Glutamatergic neuron (in vitro differentiated cells): Measurements from ENCODE around the gene CPA4. TPM values are rescaled to one million over a fixed set of nuclear protein-coding genes. Genes with fewer than 3 reads are reported as not detected.

ENCODE experiments used
- DNase-seq: peaks from one replicate; pipeline ENCODE4 v3.0.0; 2022
- H3K27ac Mint-ChIP-seq: one replicate; pipeline ENCODE4 v1.8.0; 2020; ENCODE audit warnings: mild to moderate bottlenecking, mixed read lengths, inconsistent platforms; ENCODE audit not compliant: unreplicated experiment
- H3K27me3 Mint-ChIP-seq: one replicate; pipeline ENCODE4 v1.8.0; 2020; ENCODE audit warnings: mild to moderate bottlenecking, moderate library complexity, mixed read lengths, inconsistent platforms; ENCODE audit not compliant: unreplicated experiment
- H3K36me3 Mint-ChIP-seq: one replicate; pipeline ENCODE4 v1.8.0; 2020; ENCODE audit warnings: mild to moderate bottlenecking, mixed read lengths, inconsistent platforms; ENCODE audit not compliant: unreplicated experiment
- H3K4me1 Mint-ChIP-seq: one replicate; pipeline ENCODE4 v1.8.0; 2020; ENCODE audit warnings: mild to moderate bottlenecking, low read depth, mixed read lengths, inconsistent platforms; ENCODE audit not compliant: unreplicated experiment
- H3K4me3 Mint-ChIP-seq: one replicate; pipeline ENCODE4 v1.8.0; 2020; ENCODE audit warnings: mild to moderate bottlenecking, mixed read lengths, inconsistent platforms; ENCODE audit not compliant: unreplicated experiment
- H3K9me3 Mint-ChIP-seq: one replicate; pipeline ENCODE4 v1.8.0; 2020; ENCODE audit warnings: mild to moderate bottlenecking, moderate library complexity, mixed read lengths, inconsistent platforms; ENCODE audit not compliant: unreplicated experiment
- total RNA-seq: library from RNA; stranded (reverse); fragmentation: NEBNext Ultra II Directional; extraction: Animal tissue kit (Norgen Biotek cat#: 25700); gene quantifications from one replicate; pipeline ENCODE4 v1.2.1, GENCODE V29; 2021; ENCODE audit not compliant: unreplicated experiment
- TF ChIP-seq, protein P1 (sequence below): fragments of 200-600 bp; sonication (generic); IDR thresholded peaks from one replicate; pipeline ENCODE4 v1.5.0; 2021; ENCODE audit not compliant: partially characterized antibody, unreplicated experiment

The CPA4 gene
- total RNA-seq, 1 donor from 2014 or later, result not detected

DNA sequence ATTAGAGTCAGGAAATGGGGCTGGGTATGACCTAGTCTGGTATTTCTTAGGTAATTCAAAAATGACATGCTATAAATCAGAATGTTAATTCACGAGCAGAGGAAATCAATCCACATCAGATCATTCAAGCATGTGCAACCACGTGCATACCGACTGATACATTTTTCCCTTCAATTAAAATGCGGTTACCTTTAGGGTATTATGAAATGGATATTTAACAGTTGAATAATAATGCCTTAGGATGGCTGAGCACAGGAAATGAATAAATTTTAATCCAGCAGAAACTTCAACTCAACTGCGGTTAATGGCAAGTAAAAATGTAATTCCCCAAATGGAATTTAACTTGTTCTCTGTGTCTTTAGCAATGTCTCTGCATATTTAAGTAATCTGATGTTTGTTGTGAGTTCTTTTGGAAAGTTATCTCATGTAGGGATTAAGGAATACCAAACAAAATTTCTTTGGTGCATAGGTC is 17.1 kb upstream of the CPA4 start:
- TF ChIP-seq, protein P1, sequence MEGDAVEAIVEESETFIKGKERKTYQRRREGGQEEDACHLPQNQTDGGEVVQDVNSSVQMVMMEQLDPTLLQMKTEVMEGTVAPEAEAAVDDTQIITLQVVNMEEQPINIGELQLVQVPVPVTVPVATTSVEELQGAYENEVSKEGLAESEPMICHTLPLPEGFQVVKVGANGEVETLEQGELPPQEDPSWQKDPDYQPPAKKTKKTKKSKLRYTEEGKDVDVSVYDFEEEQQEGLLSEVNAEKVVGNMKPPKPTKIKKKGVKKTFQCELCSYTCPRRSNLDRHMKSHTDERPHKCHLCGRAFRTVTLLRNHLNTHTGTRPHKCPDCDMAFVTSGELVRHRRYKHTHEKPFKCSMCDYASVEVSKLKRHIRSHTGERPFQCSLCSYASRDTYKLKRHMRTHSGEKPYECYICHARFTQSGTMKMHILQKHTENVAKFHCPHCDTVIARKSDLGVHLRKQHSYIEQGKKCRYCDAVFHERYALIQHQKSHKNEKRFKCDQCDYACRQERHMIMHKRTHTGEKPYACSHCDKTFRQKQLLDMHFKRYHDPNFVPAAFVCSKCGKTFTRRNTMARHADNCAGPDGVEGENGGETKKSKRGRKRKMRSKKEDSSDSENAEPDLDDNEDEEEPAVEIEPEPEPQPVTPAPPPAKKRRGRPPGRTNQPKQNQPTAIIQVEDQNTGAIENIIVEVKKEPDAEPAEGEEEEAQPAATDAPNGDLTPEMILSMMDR, result no peak
- H3K27me3 Mint-ChIP-seq, result peaks cover 6% of the 10 kb centered on the region
- no peak for DNase-seq
- H3K4me3 Mint-ChIP-seq, result peak overlapping the region; percentile 73
- peak overlapping the region; percentile 96 for H3K27ac Mint-ChIP-seq
- H3K36me3 Mint-ChIP-seq, result no peaks in the 10 kb centered on the region
- H3K9me3 Mint-ChIP-seq, result peaks cover 16% of the 10 kb centered on the region
- peaks cover 58% of the 10 kb centered on the region for H3K4me1 Mint-ChIP-seq

DNA sequence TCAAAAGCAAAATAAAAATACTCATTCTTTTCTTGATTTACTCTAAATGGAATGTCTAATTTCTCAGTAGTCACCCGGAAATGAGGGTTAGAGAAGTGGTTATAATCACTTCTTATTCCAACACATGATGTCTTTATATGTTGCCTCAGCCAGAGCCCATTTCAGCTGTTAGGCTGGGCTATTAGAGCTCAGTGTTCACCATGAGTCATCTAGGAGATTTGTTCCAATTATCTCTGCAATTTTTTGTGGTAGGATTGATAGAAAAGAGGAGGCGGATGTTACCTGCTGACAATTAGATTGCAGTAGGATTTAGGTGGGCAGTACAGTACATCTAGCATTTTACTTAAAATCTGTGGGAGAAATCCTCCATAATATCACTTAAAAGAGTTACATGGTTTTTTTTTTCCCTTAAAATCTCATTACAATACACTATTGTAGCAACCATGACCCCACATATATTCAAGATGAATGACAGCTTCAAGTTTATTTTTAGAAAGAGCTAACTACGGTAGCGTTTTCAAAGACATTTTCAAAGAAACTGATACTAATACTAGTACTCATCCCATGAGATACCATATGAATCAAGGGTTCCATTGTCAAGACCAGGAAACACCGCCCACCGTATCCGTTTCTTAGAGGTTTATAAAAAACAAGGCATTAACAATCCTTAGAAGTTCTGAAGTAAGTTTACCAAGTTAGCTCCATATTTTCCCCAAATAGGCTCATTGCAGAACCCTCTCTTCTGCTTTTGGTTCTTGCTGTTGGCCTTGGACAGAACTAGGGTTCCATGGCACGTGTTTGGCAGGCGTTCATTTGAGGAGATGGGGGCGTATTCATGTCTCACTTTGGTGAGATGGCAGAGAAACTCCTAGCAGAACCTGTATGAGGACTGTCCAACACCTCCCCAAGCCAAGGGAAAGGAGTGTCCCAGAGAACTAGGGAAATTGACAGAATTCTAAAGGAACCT is 15.9 kb upstream of the CPA4 start:
- TF ChIP-seq, protein P1, result no peak
- H3K27ac Mint-ChIP-seq, result peak overlapping the region; percentile 91
- H3K36me3 Mint-ChIP-seq, result no peaks in the 10 kb centered on the region
- peaks cover 16% of the 10 kb centered on the region for H3K9me3 Mint-ChIP-seq
- DNase-seq, result no peak
- peaks cover 47% of the 10 kb centered on the region for H3K4me1 Mint-ChIP-seq
- peak overlapping the region; percentile 19 for H3K4me3 Mint-ChIP-seq
- peaks cover 6% of the 10 kb centered on the region for H3K27me3 Mint-ChIP-seq

DNA sequence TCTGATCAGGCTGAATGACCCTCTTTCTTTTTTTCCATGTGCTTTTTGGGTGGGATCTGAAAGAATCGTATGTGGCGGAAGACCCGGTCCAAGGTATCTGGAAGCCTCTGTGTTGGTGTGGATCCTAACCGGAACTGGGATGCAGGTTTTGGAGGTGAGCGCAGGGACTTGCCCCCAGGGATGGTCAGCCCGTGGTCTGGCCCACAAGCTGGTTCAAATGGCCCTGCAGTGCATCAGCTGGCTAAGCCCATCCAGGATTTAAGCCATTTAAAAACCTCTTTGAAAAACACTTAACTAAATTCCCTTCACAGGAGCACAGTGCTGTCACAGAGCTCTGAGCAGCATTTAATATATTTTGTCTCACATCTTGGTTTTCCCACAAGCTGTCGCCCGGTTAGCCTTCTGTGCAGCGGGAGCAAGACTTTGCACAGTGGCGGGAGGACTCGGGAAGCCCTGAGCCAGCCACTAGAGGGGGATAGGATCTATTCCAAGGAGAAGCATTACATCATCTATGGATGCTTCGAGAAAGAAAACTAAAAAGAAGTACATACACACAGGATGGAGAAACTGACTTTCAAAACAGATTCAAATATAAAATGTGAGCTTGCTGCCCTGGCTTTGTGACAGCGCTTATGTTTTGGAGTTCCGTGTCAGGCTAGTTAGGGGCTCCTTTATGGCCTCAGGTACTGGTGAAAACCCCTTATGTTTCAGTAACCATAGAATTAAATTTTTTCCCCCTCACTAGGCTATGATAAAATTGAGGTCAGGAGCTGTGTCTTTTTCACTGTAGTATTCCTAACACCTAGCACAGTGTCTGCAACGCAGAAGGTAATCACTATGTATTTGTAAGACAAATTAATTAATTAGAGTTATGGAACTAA is 15.0 kb upstream of the CPA4 start:
- H3K4me3 Mint-ChIP-seq, result peak overlapping the region; percentile 27
- no peaks in the 10 kb centered on the region for H3K36me3 Mint-ChIP-seq
- peak overlapping the region; percentile 91 for H3K27ac Mint-ChIP-seq
- peak; percentile 86 for DNase-seq
- H3K27me3 Mint-ChIP-seq, result peaks cover 6% of the 10 kb centered on the region
- TF ChIP-seq, protein P1, result peak; percentile 61
- peaks cover 15% of the 10 kb centered on the region for H3K9me3 Mint-ChIP-seq
- H3K4me1 Mint-ChIP-seq, result peaks cover 43% of the 10 kb centered on the region

DNA sequence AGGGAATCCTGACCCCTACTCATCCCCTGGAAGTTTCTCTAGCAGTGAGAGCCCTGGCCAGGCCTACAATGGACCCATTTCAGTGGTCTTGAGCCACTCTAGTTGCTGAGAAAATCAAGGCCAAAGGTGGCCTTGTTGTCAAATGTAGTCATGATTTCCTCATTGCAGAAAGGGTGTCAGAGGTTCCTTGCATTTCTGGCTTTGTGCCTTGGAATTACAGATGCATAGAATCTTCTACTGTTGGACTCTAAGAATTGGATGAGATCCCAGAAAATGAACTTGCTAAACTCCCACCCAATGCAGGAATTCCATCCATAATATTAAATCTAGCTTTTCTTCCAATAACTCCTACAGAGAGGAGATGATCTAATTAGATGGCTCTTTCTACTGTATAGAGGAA is 14.1 kb upstream of the CPA4 start:
- peaks cover 1% of the 10 kb centered on the region for H3K36me3 Mint-ChIP-seq
- no peak overlapping the region for H3K4me3 Mint-ChIP-seq
- H3K9me3 Mint-ChIP-seq, result peaks cover 8% of the 10 kb centered on the region
- TF ChIP-seq, protein P1, result no peak
- H3K27ac Mint-ChIP-seq, result peak overlapping the region; percentile 91
- H3K27me3 Mint-ChIP-seq, result peaks cover 4% of the 10 kb centered on the region
- peaks cover 41% of the 10 kb centered on the region for H3K4me1 Mint-ChIP-seq
- no peak for DNase-seq
